Measurements from ENCODE around the gene PSMG3.

PSMG3 gene

DNA sequence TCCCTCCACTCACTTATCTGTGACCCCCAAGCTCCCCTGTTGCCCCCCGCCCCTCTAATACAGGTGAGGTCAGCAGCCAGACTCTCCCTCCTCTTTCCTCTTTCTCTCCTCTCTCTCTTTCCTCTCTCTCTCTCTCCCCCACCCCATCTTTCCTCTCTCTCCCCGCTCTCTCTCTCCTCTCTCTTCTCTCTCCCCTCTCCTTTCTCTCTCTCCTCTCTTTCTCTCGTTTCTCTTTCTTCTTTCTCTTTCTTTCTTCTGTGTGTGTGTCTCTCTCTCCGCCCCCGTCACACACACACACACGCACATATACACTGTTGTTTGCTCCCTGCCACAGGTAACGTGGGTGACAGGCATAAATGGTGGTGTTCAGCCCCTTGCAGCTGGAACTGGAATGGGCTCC, 37.2 kb upstream of the PSMG3 start:
- Histone ChIP-seq H3K4me1 (ENCODE audit: control insufficient read depth, insufficient read depth, low read length, unreplicated experiment) (peaks cover 11% of the 10 kb centered on the region), H3K36me3 (ENCODE audit: insufficient read depth, low read length) (no peaks in the 10 kb centered on the region), H3K27ac (ENCODE audit: low read depth, low read length) (no peak overlapping the region), H3K79me2 (ENCODE audit: control insufficient read depth, insufficient read depth, low read length, unreplicated experiment) (no peaks in the 10 kb centered on the region), H3K27me3 (ENCODE audit: insufficient read depth, low read length) (peaks cover 36% of the 10 kb centered on the region), H2AFZ (ENCODE audit: low read length, unreplicated experiment) (no peak overlapping the region), H3K4me3 (ENCODE audit: low read depth, low read length) (no peak overlapping the region)

GRCh38 chr7:1604383-1604782, 34.6 kb upstream of the PSMG3 start:
- H3K27ac ChIP-seq (ENCODE audit: low read depth, low read length) = no peak overlapping the region
- no peak overlapping the region for H2AFZ ChIP-seq (ENCODE audit: low read length, unreplicated experiment)
- no peaks in the 10 kb centered on the region for H3K36me3 ChIP-seq (ENCODE audit: insufficient read depth, low read length)
- H3K79me2 ChIP-seq (ENCODE audit: control insufficient read depth, insufficient read depth, low read length, unreplicated experiment) = no peaks in the 10 kb centered on the region
- no peak overlapping the region for H3K4me3 ChIP-seq (ENCODE audit: low read depth, low read length)
- H3K27me3 ChIP-seq (ENCODE audit: insufficient read depth, low read length) = peaks cover 36% of the 10 kb centered on the region
- no peaks in the 10 kb centered on the region for H3K4me1 ChIP-seq (ENCODE audit: control insufficient read depth, insufficient read depth, low read length, unreplicated experiment)

GRCh38 chr7:1603346-1604225, 33.8 kb upstream of the PSMG3 start:
- Histone ChIP-seq H2AFZ (ENCODE audit: low read length, unreplicated experiment) (no peak overlapping the region), H3K79me2 (ENCODE audit: control insufficient read depth, insufficient read depth, low read length, unreplicated experiment) (no peaks in the 10 kb centered on the region), H3K27me3 (ENCODE audit: insufficient read depth, low read length) (peaks cover 36% of the 10 kb centered on the region), H3K36me3 (ENCODE audit: insufficient read depth, low read length) (no peaks in the 10 kb centered on the region), H3K4me3 (ENCODE audit: low read depth, low read length) (no peak overlapping the region), H3K4me1 (ENCODE audit: control insufficient read depth, insufficient read depth, low read length, unreplicated experiment) (no peaks in the 10 kb centered on the region), H3K27ac (ENCODE audit: low read depth, low read length) (no peak overlapping the region)

DNA sequence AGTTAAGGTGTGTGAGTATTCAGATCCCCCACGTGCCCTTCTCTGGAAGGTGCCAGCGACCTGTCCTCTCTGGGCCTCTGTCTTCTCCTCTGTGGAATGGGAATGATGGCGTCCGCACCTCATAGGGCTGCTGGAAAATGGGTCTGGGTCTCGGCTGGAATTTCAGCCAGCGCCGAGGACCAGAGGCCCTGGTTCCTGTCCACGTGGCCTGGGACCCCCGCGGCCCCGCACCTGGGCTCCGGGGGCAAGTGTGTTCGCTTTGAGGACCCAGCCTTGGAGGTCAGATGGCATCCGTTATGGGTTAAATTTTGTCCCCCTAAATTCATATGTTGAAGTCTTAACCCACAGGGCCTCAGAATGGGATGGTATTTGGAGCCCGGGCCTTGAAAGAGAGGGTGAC, 32.6 kb upstream of the PSMG3 start:
- no peaks in the 10 kb centered on the region for H3K79me2 ChIP-seq (ENCODE audit: control insufficient read depth, insufficient read depth, low read length, unreplicated experiment)

DNA sequence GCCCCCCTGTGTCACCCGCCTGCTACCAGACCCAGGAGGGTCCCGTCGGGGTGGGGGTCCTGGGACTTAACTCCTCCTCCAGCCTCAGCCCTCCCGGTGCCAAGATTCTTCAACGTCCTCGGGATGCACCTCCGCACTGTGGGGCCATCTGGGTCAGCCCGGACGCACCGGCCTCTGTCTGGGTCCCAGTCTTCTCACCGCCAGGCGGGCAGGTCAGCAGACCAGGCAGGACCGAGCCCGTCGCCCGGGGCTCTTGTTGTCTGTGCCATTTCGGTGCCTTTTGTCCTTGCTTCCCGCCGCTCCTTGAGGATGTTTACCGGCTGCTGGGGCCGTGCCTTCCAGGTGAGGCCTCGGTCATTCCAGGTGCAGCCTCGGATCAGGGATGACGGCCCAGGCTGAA, 32.1 kb upstream of the PSMG3 start:
- Histone ChIP-seq H3K27ac (ENCODE audit: low read depth, low read length) (no peak overlapping the region), H2AFZ (ENCODE audit: low read length, unreplicated experiment) (no peak overlapping the region), H3K4me1 (ENCODE audit: control insufficient read depth, insufficient read depth, low read length, unreplicated experiment) (no peaks in the 10 kb centered on the region), H3K4me3 (ENCODE audit: low read depth, low read length) (no peak overlapping the region), H3K36me3 (ENCODE audit: insufficient read depth, low read length) (no peaks in the 10 kb centered on the region), H3K79me2 (ENCODE audit: control insufficient read depth, insufficient read depth, low read length, unreplicated experiment) (no peaks in the 10 kb centered on the region), H3K27me3 (ENCODE audit: insufficient read depth, low read length) (peaks cover 37% of the 10 kb centered on the region)

More for the DNA sequence above, 32.6 kb upstream of the PSMG3 start:
- H2AFZ ChIP-seq (ENCODE audit: low read length, unreplicated experiment) = no peak overlapping the region
- no peak overlapping the region for H3K4me3 ChIP-seq (ENCODE audit: low read depth, low read length)
- no peak overlapping the region for H3K27ac ChIP-seq (ENCODE audit: low read depth, low read length)
- H3K4me1 ChIP-seq (ENCODE audit: control insufficient read depth, insufficient read depth, low read length, unreplicated experiment) = no peaks in the 10 kb centered on the region
- peaks cover 37% of the 10 kb centered on the region for H3K27me3 ChIP-seq (ENCODE audit: insufficient read depth, low read length)
- H3K36me3 ChIP-seq (ENCODE audit: insufficient read depth, low read length) = no peaks in the 10 kb centered on the region

DNA sequence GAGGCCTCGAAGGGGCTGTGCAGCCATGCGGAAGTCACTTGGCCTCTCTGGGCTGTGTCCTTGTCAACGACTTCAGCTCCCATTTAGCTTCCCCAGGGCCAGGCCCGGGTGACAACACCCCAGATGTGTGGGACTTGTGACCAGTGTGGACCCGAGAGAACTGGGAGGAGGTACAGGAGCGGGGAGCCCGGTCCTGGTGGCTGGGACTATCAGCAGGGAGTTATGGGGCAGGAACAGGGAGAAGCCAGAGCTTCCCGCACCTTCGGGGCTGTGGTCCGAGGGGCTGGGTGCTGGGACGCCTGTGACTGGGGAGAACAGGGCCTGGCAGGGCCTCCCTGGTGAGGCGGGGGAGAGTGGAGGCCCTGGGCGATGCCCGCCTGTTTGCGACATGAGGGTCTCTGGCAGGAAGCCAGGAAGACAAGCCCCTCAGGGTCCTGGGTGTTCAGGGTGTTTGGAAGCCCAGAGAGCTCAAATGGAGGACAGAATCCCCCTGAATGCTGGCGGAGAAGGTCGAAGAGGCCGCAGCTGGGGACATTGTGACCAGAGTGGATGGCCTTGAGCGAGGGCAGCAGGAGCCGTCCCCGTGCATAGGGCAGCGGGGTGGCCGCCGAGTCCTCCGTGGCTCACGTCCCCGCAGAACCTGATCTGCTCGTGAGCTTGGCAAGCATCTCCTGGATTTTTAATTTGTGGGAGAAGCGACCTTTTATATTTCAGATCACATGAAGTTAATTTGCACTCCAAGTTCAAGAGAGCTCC, 30.0 kb upstream of the PSMG3 start:
- Histone ChIP-seq H3K4me3 (ENCODE audit: low read depth, low read length) (no peak overlapping the region), H3K27ac (ENCODE audit: low read depth, low read length) (no peak overlapping the region)

GRCh38 chr7:1598961-1599639, 29.3 kb upstream of the PSMG3 start:
- no peaks in the 10 kb centered on the region for H3K4me1 ChIP-seq (ENCODE audit: control insufficient read depth, insufficient read depth, low read length, unreplicated experiment)
- H3K4me3 ChIP-seq (ENCODE audit: low read depth, low read length) = no peak overlapping the region
- peaks cover 33% of the 10 kb centered on the region for H3K27me3 ChIP-seq (ENCODE audit: insufficient read depth, low read length)
- no peak overlapping the region for H3K27ac ChIP-seq (ENCODE audit: low read depth, low read length)
- H3K79me2 ChIP-seq (ENCODE audit: control insufficient read depth, insufficient read depth, low read length, unreplicated experiment) = no peaks in the 10 kb centered on the region
- no peak overlapping the region for H2AFZ ChIP-seq (ENCODE audit: low read length, unreplicated experiment)
- H3K36me3 ChIP-seq (ENCODE audit: insufficient read depth, low read length) = no peaks in the 10 kb centered on the region

More for the DNA sequence above, 30.0 kb upstream of the PSMG3 start:
- H2AFZ ChIP-seq (ENCODE audit: low read length, unreplicated experiment) = no peak overlapping the region
- no peaks in the 10 kb centered on the region for H3K79me2 ChIP-seq (ENCODE audit: control insufficient read depth, insufficient read depth, low read length, unreplicated experiment)
- no peaks in the 10 kb centered on the region for H3K36me3 ChIP-seq (ENCODE audit: insufficient read depth, low read length)
- peaks cover 40% of the 10 kb centered on the region for H3K27me3 ChIP-seq (ENCODE audit: insufficient read depth, low read length)
- H3K4me1 ChIP-seq (ENCODE audit: control insufficient read depth, insufficient read depth, low read length, unreplicated experiment) = no peaks in the 10 kb centered on the region

DNA sequence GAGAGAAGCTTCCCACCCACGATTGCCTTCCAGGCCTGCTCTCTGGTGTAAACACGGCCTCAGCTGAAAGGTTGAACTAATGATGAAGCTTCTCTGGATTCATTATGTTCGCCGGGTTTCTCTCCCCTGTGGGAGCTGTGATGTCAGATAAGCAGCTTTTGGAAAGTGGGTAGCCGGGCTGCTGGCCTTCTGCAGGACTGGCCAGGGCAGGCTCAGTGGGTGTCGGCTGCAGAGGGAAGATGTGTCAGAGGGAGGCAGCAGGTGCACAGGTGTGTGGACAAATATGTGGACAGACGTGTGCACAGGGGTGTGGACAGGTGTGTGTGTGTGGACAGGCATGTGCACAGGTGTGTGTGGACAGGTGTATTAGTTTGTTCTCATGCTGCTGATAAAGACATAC, 28.5 kb upstream of the PSMG3 start:
- Histone ChIP-seq H3K4me3 (ENCODE audit: low read depth, low read length) (no peak overlapping the region), H3K36me3 (ENCODE audit: insufficient read depth, low read length) (no peaks in the 10 kb centered on the region), H3K27me3 (ENCODE audit: insufficient read depth, low read length) (peaks cover 26% of the 10 kb centered on the region; the same call in 1 of the 2 replicates), H3K79me2 (ENCODE audit: control insufficient read depth, insufficient read depth, low read length, unreplicated experiment) (no peaks in the 10 kb centered on the region), H3K27ac (ENCODE audit: low read depth, low read length) (no peak overlapping the region), H2AFZ (ENCODE audit: low read length, unreplicated experiment) (no peak overlapping the region), H3K4me1 (ENCODE audit: control insufficient read depth, insufficient read depth, low read length, unreplicated experiment) (no peaks in the 10 kb centered on the region)

- Histone ChIP-seq H3K36me3 (ENCODE audit: insufficient read depth, low read length) (no peaks in the 10 kb centered on the region), H3K4me1 (ENCODE audit: control insufficient read depth, insufficient read depth, low read length, unreplicated experiment) (no peaks in the 10 kb centered on the region), H2AFZ (ENCODE audit: low read length, unreplicated experiment) (no peak overlapping the region), H3K27me3 (ENCODE audit: insufficient read depth, low read length) (peaks cover 28% of the 10 kb centered on the region), H3K4me3 (ENCODE audit: low read depth, low read length) (no peak overlapping the region), H3K27ac (ENCODE audit: low read depth, low read length) (no peak overlapping the region), H3K79me2 (ENCODE audit: control insufficient read depth, insufficient read depth, low read length, unreplicated experiment) (no peaks in the 10 kb centered on the region)
Observed at GRCh38 chr7:1597791-1598190, 28.0 kb upstream of the PSMG3 start.

DNA sequence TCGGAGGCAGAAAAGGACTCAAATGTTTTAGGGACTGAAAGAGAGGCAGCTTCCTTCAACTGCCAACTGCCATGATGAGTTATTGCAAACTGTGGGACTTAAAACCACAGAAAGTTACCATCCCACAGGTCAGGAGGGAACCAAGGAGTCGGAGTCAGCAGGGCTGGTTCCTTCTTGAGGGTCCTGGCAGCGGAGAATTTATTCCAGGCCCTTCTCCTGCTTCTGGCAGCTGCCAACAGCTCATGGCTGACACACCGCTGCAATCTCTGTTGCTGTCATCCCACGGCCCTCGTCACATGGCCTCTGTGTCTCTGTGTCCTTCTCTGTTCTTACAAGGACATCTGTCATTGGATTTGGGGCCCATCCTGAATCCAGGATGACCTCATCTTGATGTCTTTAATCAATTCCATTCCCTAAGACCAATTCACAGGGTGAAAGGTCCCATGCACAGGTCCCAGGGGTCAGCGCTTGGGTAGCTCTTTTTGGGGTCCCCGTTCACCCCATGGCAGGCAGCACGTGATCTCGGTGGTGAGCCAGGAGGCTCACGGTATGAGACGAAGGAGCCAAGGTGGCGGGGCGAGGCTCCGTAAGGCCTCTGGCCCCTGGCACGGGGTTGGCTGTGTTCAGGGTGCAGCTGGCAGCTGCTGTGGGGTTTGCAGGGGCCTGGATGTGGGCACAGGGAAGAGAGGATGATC, 27.4 kb upstream of the PSMG3 start:
- H3K27me3 ChIP-seq (ENCODE audit: insufficient read depth, low read length) = peaks cover 33% of the 10 kb centered on the region
- no peaks in the 10 kb centered on the region for H3K79me2 ChIP-seq (ENCODE audit: control insufficient read depth, insufficient read depth, low read length, unreplicated experiment)

More for the DNA sequence above, 27.4 kb upstream of the PSMG3 start:
- H3K4me3 ChIP-seq (ENCODE audit: low read depth, low read length) = no peak overlapping the region
- H2AFZ ChIP-seq (ENCODE audit: low read length, unreplicated experiment) = no peak overlapping the region
- H3K36me3 ChIP-seq (ENCODE audit: insufficient read depth, low read length) = no peaks in the 10 kb centered on the region
- no peaks in the 10 kb centered on the region for H3K4me1 ChIP-seq (ENCODE audit: control insufficient read depth, insufficient read depth, low read length, unreplicated experiment)
- no peak overlapping the region for H3K27ac ChIP-seq (ENCODE audit: low read depth, low read length)
